Endothelial cell of umbilical vein (primary cell): Measurements from ENCODE around the gene CCR5. TPM values are rescaled to one million over a fixed set of nuclear protein-coding genes. Genes with fewer than 3 reads are reported as not detected.

Source experiments
- BruUV-seq: library from RNA; stranded (reverse); fragments of 400-500 nt; replicated peaks from 2 replicates; lab custom pipeline; 2021; lab: Mats Ljungman, UMichigan
- CTCF ChIA-PET: fragments of 300-600, 350-600 bp; sonication (Branson Sonifier 250); formaldehyde crosslinking; loops from one replicate; lab custom pipeline; 2021; ENCODE audit warnings: antibody characterized with exemption, inconsistent platforms; lab: Charles Lee
- POLR2A ChIA-PET: fragments of 300-600, 350-600 bp; sonication (Branson Sonifier 250); formaldehyde crosslinking; loops from one replicate; lab custom pipeline; 2021; ENCODE audit warnings: antibody characterized with exemption, inconsistent platforms; lab: Charles Lee
- DNase-seq: peaks from one replicate; pipeline ENCODE4 v3.0.0-alpha.2; 2011; ENCODE audit warnings: low read depth, low spot score
- FAIRE-seq: peaks from 2 replicates; lab custom pipeline; 2011; peaks lifted over from hg19 to GRCh38; lab: Jason Lieb, UNC
- H2AFZ ChIP-seq: 2 replicates; pipeline ENCODE4 v1.6.0; 2012; ENCODE audit warnings: low read depth, low read length, control low read depth, inconsistent platforms
- H3K27ac ChIP-seq: 2 replicates; pipeline ENCODE4 v1.5.1; 2011; ENCODE audit warnings: low read depth, mild to moderate bottlenecking, control low read depth, low read length, moderate library complexity; ENCODE audit not compliant: insufficient read depth
- H3K27me3 ChIP-seq, 2 experiments: 2 replicates each; pipeline versions ENCODE4 v1.6.0 to v1.6.1; 2011; ENCODE audit warnings: low read length in 2 of 2, mixed read lengths in 1 of 2; ENCODE audit not compliant: control insufficient read depth in 2 of 2, insufficient read depth in 2 of 2
- H3K36me3 ChIP-seq, 2 experiments: 2 replicates in 1 of 2; 3 replicates in 1 of 2; pipeline ENCODE4 v1.5.1; 2011; ENCODE audit warnings: low read length in 2 of 2, mild to moderate bottlenecking in 1 of 2, moderate library complexity in 1 of 2; ENCODE audit not compliant: control insufficient read depth in 2 of 2, insufficient read depth in 2 of 2; ENCODE audit errors: extremely low read depth in 1 of 2
- H3K4me1 ChIP-seq: 3 replicates; pipeline ENCODE4 v1.5.1; 2011; ENCODE audit warnings: mild to moderate bottlenecking, low read length; ENCODE audit not compliant: control insufficient read depth, insufficient read depth; ENCODE audit errors: extremely low read depth
- H3K4me2 ChIP-seq: 2 replicates; pipeline ENCODE4 v1.6.1; 2011; ENCODE audit warnings: low read length, control low read depth, mixed read lengths; ENCODE audit not compliant: insufficient read depth
- H3K4me3 ChIP-seq, 3 experiments: fragments of 200-600 bp in 1 of 3; sonication (generic), shearing (Covaris generic) in 1 of 3; replicated peaks in 1 of 3; 2 replicates each; pipeline ENCODE4 v1.5.1; 2011 to 2016; ENCODE audit warnings: control low read depth in 3 of 3, low read length in 3 of 3, mild to moderate bottlenecking in 2 of 3, inconsistent platforms in 1 of 3, low read depth in 1 of 3, moderate library complexity in 1 of 3; ENCODE audit not compliant: insufficient read depth in 1 of 3
- H3K79me2 ChIP-seq: 2 replicates; pipeline ENCODE4 v1.6.0; 2012; ENCODE audit warnings: low read length, inconsistent platforms; ENCODE audit not compliant: control insufficient read depth, insufficient read depth
- H3K9ac ChIP-seq: replicated peaks from 2 replicates; pipeline ENCODE3; 2011; ENCODE audit warnings: low read length, control low read depth; ENCODE audit not compliant: insufficient read depth; ENCODE audit errors: extremely low read depth
- H3K9me1 ChIP-seq: replicated peaks from 3 replicates; pipeline ENCODE4 v1.6.0; 2011; ENCODE audit warnings: mild to moderate bottlenecking, low read length; ENCODE audit not compliant: control insufficient read depth, insufficient read depth; ENCODE audit errors: extremely low read depth
- H3K9me3 ChIP-seq: replicated peaks from 2 replicates; pipeline ENCODE4 v1.5.1; 2012; ENCODE audit warnings: low read length, inconsistent platforms; ENCODE audit not compliant: control insufficient read depth, insufficient read depth
- H4K20me1 ChIP-seq: replicated peaks from 2 replicates; pipeline ENCODE3; 2011; ENCODE audit warnings: mild to moderate bottlenecking, low read length; ENCODE audit not compliant: control insufficient read depth, insufficient read depth; ENCODE audit errors: extremely low read depth
- EZH2 ChIP-seq: IDR thresholded peaks from 2 replicates; pipeline ENCODE4 v1.6.1; 2012; ENCODE audit warnings: borderline replicate concordance, low read depth, mild to moderate bottlenecking, moderate library complexity, low read length, inconsistent platforms; ENCODE audit not compliant: severe bottlenecking
- FOS ChIP-seq: IDR thresholded peaks from 2 replicates; pipeline ENCODE4 v1.6.1; 2011; ENCODE audit warnings: mild to moderate bottlenecking, low read length, moderate library complexity, borderline replicate concordance; ENCODE audit not compliant: insufficient read depth
- GATA2 ChIP-seq: IDR thresholded peaks from 2 replicates; pipeline ENCODE4 v1.7.0; 2011; ENCODE audit warnings: low read depth, mild to moderate bottlenecking, moderate library complexity, mixed read lengths, low read length; ENCODE audit not compliant: insufficient read length, insufficient read depth
- JUN ChIP-seq: IDR thresholded peaks from 2 replicates; pipeline ENCODE4 v1.6.1; 2011; ENCODE audit warnings: borderline replicate concordance, low read depth; ENCODE audit not compliant: insufficient read length, insufficient read depth
- MAX ChIP-seq: IDR thresholded peaks from 2 replicates; pipeline ENCODE4 v1.6.1; 2011; ENCODE audit not compliant: insufficient read depth, insufficient read length
- MYC ChIP-seq: IDR thresholded peaks from one replicate; pipeline ENCODE4 v1.6.1; 2011; ENCODE audit warnings: mild to moderate bottlenecking, low read depth, low read length
- POLR2A ChIP-seq: IDR thresholded peaks from 2 replicates; pipeline ENCODE4 v1.6.1; 2012; ENCODE audit warnings: low read depth, mild to moderate bottlenecking, control low read depth, low read length
- POLR2AphosphoS5 ChIP-seq: IDR thresholded peaks from 2 replicates; pipeline ENCODE4 v1.6.1; 2012; ENCODE audit warnings: low read depth, mild to moderate bottlenecking, control low read depth, low read length, moderate library complexity; ENCODE audit not compliant: insufficient read depth
- dilution Hi-C: fragments of 300-500 bp; cut with MboI; formaldehyde crosslinking; loops from one replicate; pipeline ENCODE4 v1.15.0; 2019; ENCODE audit warnings: low sequenced_read_pairs; ENCODE audit not compliant: extremely low pct_ligation_motif_present
- intact Hi-C: fragments of 100-400 bp; cut with micrococcal nuclease; formaldehyde crosslinking; loops from one replicate; pipeline ENCODE4 v1.10.0; 2022
- polyA plus RNA-seq, 4 experiments: library from polyadenylated mRNA; depleted of rRNA in 3 of 4; stranded (reverse) in 3 of 4; unstranded in 1 of 4; fragments of >200 nt; gene quantifications; 2 replicates each; pipeline versions ENCODE4 v1.2.1 to v1.2.3, GENCODE V29; 2011 to 2012; ENCODE audit warnings: missing spikeins in 1 of 4
- total RNA-seq: library from RNA; stranded (reverse); gene quantifications from 2 replicates; pipeline ENCODE4 v1.2.3, GENCODE V29; 2021
- TF ChIP-seq, protein P1 (sequence below), 2 donors: IDR thresholded peaks; 1 replicate in 1 of 2; 2 replicates in 1 of 2; pipeline ENCODE4 v1.5.1; 2011; ENCODE audit warnings: low read length in 2 of 2, mild to moderate bottlenecking in 2 of 2, moderate library complexity in 2 of 2, control low read depth in 1 of 2, inconsistent platforms in 1 of 2, low read depth in 1 of 2; ENCODE audit not compliant: insufficient read depth in 1 of 2; ENCODE audit errors: extremely low read depth in 1 of 2

CCR5 gene
- total and polyA plus RNA-seq, 2 donors (not counting 3 experiments of a cell fraction or from before 2014, with no cell fraction given): not detected

- intact Hi-C loops: no loop called here
- Histone ChIP-seq H3K36me3 (no peaks in the 10 kb centered on the region), H2AFZ (no peak overlapping the region), H3K9me1 (no peaks in the 10 kb centered on the region), H3K27me3 (peaks cover 7 to 11% of the 10 kb centered on the region in 2 experiments), H4K20me1 (no peaks in the 10 kb centered on the region), H3K9ac (no peak overlapping the region), H3K79me2 (no peaks in the 10 kb centered on the region), H3K4me1 (no peaks in the 10 kb centered on the region), H3K4me3 (no peak overlapping the region), H3K27ac (no peak overlapping the region), H3K9me3 (no peaks in the 10 kb centered on the region), H3K4me2 (no peak overlapping the region)
- ChIA-PET CTCF (no interaction called here), POLR2A (no interaction called here)
- BruUV-seq: no TSS peak
- FAIRE-seq (no peak), DNase-seq (no peak)
- TF ChIP-seq FOS (no peak), MAX (no peak), POLR2AphosphoS5 (no peak), POLR2A (no peak), GATA2 (no peak), JUN (no peak), MYC (no peak), EZH2 (no peak)
- TF ChIP-seq, protein P1, sequence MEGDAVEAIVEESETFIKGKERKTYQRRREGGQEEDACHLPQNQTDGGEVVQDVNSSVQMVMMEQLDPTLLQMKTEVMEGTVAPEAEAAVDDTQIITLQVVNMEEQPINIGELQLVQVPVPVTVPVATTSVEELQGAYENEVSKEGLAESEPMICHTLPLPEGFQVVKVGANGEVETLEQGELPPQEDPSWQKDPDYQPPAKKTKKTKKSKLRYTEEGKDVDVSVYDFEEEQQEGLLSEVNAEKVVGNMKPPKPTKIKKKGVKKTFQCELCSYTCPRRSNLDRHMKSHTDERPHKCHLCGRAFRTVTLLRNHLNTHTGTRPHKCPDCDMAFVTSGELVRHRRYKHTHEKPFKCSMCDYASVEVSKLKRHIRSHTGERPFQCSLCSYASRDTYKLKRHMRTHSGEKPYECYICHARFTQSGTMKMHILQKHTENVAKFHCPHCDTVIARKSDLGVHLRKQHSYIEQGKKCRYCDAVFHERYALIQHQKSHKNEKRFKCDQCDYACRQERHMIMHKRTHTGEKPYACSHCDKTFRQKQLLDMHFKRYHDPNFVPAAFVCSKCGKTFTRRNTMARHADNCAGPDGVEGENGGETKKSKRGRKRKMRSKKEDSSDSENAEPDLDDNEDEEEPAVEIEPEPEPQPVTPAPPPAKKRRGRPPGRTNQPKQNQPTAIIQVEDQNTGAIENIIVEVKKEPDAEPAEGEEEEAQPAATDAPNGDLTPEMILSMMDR (IDR thresholded peaks at IDR 0.05; ENCODE audit: extremely low read depth in 1 of 2, insufficient read depth in 1 of 2, low read depth in 1 of 2, low read length in 2 of 2): no peak
- dilution Hi-C loops: no loop called here
Measured at GRCh38 chr3:46351646-46352045, 19.1 kb upstream of the CCR5 start.
